Activated CD8-positive, alpha-beta T cell treated with anti-CD3 and anti-CD28 coated beads, Interleukin-2, amount 10 ng/mL, durations not matched to agents 7 days and 5 days (primary cell): ENCODE results near the gene KCNK3. TPM values are rescaled to one million over a fixed set of nuclear protein-coding genes. Genes with fewer than 3 reads are reported as not detected.

Source experiments
- ATAC-seq: fragments of 150-1000 bp; cut with Tn5 transposase; one replicate; pipeline ENCODE4 v1.10.0; 2021; ENCODE audit warnings: moderate library complexity
- CTCF ChIA-PET: fragments of 350-600 bp; sonication (Branson Sonifier 250); formaldehyde crosslinking; loops from one replicate; lab custom pipeline; 2021; ENCODE audit warnings: antibody characterized with exemption; lab: Charles Lee
- POLR2A ChIA-PET: fragments of 350-600 bp; sonication (Branson Sonifier 250); formaldehyde crosslinking; loops from one replicate; lab custom pipeline; 2021; ENCODE audit warnings: antibody characterized with exemption; lab: Charles Lee
- DNase-seq: peaks from one replicate; pipeline ENCODE4 v3.0.0-alpha.2; 2020
- H3K27ac Mint-ChIP-seq: one replicate; pipeline ENCODE4 v1.8.0; 2021; ENCODE audit warnings: mild to moderate bottlenecking, mixed read lengths
- H3K27me3 Mint-ChIP-seq: one replicate; pipeline ENCODE4 v1.8.0; 2021; ENCODE audit warnings: low read depth, mixed read lengths
- H3K36me3 Mint-ChIP-seq: one replicate; pipeline ENCODE4 v1.8.0; 2021; ENCODE audit warnings: low read depth, mixed read lengths
- H3K4me1 Mint-ChIP-seq: one replicate; pipeline ENCODE4 v1.8.0; 2021; ENCODE audit warnings: low read depth, mixed read lengths
- H3K4me3 Mint-ChIP-seq: one replicate; pipeline ENCODE4 v1.8.0; 2021; ENCODE audit warnings: mild to moderate bottlenecking, mixed read lengths
- H3K9me3 Mint-ChIP-seq: one replicate; pipeline ENCODE4 v1.8.0; 2022; ENCODE audit warnings: mixed read lengths; ENCODE audit not compliant: insufficient read depth
- total RNA-seq, 2 experiments: library from RNA; stranded (reverse); gene quantifications; one replicate each; pipeline ENCODE4 v1.2.3, GENCODE V29; 2021

Gene KCNK3
- total RNA-seq, result not detected

DNA sequence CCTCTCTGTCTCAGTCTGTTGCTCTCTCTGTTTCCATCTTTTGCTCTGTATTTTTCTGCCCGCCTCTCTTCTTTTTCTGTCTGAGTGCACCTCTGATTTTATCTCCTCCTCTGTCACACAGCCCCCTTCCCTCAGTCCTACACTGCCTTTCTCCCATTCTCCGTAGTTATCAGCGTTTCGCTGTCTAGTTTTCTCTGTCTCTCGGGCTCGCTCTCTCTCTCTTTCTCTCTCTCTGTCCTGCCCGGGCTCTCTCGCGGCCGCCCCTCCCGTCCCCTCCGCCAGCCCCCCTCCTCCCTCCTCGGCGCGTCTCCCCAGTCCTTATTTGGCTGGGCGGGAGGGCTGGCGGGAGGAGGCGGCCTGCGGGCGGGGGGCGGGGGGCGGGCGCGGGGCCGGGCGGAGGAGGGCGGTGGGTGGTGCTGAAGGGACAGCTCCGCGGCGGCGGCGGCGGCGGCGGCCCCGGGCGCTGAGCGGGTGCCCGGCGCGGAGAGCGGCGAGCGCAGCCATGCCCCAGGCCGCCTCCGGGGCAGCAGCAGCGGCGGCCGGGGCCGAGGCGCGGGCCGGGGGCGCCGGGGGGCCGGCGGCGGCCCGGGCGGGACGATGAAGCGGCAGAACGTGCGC is at the start of gene KCNK3:
TSS of gene KCNK3 (plus strand) at position 444 of the 618 bp plus-strand sequence. CDS start at position 598, 154 bp downstream.
- Mint-ChIP-seq H3K4me1 (no peaks in the 10 kb centered on the region), H3K9me3 (no peaks in the 10 kb centered on the region), H3K36me3 (no peaks in the 10 kb centered on the region), H3K27me3 (peaks cover 47% of the 10 kb centered on the region), H3K4me3 (no peak within 1 kb of the TSS), H3K27ac (no peak within 1 kb of the TSS)
- CTCF ChIA-PET, result no interaction called here
- ATAC-seq, result peak; percentile 92
- POLR2A ChIA-PET, result no interaction called here
- DNase-seq, result peak; percentile 53

DNA sequence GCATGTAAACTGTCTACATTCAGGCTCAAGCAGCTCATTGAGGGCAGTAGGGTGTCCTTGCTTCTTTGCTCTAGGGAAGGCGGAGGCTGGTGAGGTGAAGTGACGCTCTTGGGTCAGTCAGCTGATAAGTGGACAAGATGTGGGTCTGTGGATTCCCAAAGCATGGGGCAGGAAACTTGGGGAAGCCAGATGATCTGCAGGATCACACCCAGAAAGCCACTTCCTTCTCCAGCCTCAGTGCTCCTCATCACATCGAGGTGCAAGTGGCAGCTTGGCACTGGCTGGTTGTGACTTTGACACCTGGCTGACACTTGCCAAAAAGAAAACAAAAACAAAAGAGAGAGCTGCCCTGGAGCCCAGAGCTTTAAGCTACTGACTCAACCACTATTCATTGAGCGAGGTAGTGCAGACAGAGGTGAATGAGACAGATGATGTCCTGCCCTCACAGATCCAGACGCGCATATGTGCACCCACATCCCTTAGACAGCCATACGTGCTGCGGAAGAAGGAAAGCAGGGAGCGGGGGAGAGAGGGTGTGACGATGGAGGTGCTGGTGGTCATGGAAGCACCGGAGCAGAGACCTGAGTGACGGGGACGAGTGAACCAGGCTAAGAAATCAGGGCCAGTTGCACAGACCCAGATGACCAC is 48.2 kb upstream of the KCNK3 start:
- peaks cover 8% of the 10 kb centered on the region for H3K4me1 Mint-ChIP-seq
- no peaks in the 10 kb centered on the region for H3K9me3 Mint-ChIP-seq
- no peak for DNase-seq
- H3K36me3 Mint-ChIP-seq, result no peaks in the 10 kb centered on the region
- peaks cover 33% of the 10 kb centered on the region for H3K27me3 Mint-ChIP-seq
- no peak for ATAC-seq
- ChIA-PET CTCF (no interaction called here), POLR2A (no interaction called here)
- no peak overlapping the region for H3K27ac Mint-ChIP-seq
- H3K4me3 Mint-ChIP-seq, result no peak overlapping the region

DNA sequence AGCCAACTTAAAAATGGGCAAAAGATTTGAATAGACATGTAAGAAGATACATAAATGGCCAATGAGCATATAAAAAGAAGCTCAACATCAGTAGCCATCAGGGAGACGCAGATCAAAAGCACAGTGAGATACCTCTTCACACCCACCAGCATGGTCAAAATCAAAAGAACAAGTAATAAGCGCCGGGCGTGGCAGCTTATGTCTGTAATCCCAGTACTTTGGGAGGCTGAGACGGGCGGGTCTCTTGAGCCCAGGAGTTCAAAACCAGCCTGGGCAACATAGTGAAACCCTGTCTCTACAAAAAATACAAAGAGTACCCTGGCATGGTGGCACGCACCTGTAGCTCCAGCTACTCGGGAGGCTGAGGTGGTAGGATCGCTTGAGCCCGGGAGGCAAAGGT is 46.8 kb upstream of the KCNK3 start:
- H3K36me3 Mint-ChIP-seq, result no peaks in the 10 kb centered on the region
- ChIA-PET POLR2A (no interaction called here), CTCF (interaction anchor here (1.1 kb wide), 1 partner anchor 40 kb away, joined by 3 read pairs; no protein-coding TSS in a partner anchor)
- H3K4me3 Mint-ChIP-seq, result no peak overlapping the region
- no peak for DNase-seq
- no peak for ATAC-seq
- H3K9me3 Mint-ChIP-seq, result no peaks in the 10 kb centered on the region
- peaks cover 33% of the 10 kb centered on the region for H3K27me3 Mint-ChIP-seq
- H3K4me1 Mint-ChIP-seq, result no peaks in the 10 kb centered on the region
- H3K27ac Mint-ChIP-seq, result no peak overlapping the region

DNA sequence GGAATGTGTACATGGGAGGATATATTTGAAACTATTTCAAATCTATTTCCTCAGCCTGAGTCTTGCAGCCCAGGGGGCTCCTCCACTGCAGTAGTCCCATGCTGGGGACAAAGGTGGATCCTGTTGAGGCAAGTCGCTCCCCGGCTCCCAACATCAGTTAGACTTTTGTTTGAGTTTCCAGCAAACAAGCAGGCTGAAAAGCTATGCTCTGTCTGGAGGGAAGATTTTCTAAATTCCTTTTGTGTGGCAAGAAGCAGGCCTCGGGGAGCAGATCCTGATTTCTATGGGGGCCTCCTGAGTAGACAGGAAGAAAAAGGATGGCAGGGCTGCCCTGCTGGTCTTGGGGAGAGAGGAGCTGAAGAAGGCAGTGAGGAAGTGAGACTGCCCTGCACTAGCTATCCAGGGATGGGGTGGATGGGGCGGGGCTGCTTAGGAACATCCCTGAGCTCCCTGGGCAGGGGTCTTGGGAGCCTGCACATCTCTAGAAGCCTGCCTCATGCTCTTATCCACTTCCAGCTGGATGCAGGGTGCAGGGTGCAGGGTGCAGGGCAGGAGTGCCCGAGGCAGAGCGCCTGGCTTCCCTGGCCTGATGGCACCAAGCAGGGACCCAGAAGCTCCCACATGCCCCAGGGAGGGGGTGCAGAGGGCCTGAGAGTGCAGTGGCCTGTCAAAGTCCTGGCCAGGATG is 45.4 kb upstream of the KCNK3 start:
- no peak for DNase-seq
- no peak for ATAC-seq

DNA sequence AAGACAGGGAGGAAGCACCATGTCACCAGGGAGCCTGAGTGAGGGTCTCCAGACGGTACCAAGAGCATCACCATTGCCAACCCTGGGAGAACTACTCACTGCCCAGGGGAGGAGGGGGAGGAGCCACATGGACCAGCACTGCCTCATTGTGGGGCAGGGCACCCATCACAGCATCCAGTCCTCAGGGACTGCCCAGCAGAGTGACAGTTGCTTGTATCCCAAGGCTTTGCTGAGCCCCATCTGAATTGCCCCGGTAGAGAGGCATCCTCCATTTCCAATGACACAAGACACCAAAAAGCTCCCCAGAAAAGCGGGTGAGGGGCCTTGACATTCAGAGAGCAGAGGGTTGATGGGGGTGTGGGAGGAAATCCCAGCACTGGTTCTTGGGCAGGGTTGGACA is 44.5 kb upstream of the KCNK3 start:
- Mint-ChIP-seq H3K4me1 (no peaks in the 10 kb centered on the region), H3K27me3 (peaks cover 30% of the 10 kb centered on the region), H3K4me3 (no peak overlapping the region), H3K36me3 (no peaks in the 10 kb centered on the region), H3K9me3 (no peaks in the 10 kb centered on the region), H3K27ac (no peak overlapping the region)
- CTCF ChIA-PET, result no interaction called here
- POLR2A ChIA-PET, result no interaction called here
- DNase-seq (no peak), ATAC-seq (no peak)

More for the DNA sequence above, 45.4 kb upstream of the KCNK3 start:
- Mint-ChIP-seq H3K27ac (no peak overlapping the region), H3K36me3 (no peaks in the 10 kb centered on the region), H3K4me1 (no peaks in the 10 kb centered on the region), H3K9me3 (no peaks in the 10 kb centered on the region), H3K4me3 (no peak overlapping the region), H3K27me3 (peaks cover 33% of the 10 kb centered on the region)
- POLR2A ChIA-PET, result no interaction called here
- CTCF ChIA-PET, result no interaction called here

DNA sequence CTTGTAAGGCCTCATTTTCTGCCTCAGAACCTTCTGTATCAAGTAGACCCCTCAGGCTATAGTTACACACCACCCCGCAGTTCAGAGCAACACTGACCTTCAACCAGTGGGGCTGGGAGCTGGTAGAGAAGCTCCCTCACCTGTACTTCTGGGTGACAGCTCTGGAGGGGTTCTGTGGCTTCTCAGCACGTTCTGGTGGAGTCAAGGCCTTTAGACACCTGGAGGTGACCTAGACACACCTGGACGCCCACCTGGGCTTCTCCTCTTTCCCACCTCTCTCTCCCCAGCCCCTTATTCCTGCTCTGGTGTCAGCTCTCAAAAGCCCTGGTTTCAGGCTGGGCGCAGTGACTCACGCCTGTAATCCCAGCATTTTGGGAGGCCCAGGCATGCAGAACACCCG is 44.0 kb upstream of the KCNK3 start:
- ChIA-PET POLR2A (no interaction called here), CTCF (no interaction called here)
- Mint-ChIP-seq H3K4me1 (no peaks in the 10 kb centered on the region), H3K36me3 (no peaks in the 10 kb centered on the region), H3K4me3 (no peak overlapping the region), H3K27ac (no peak overlapping the region), H3K27me3 (peaks cover 30% of the 10 kb centered on the region), H3K9me3 (no peaks in the 10 kb centered on the region)
- no peak for DNase-seq
- ATAC-seq, result no peak

DNA sequence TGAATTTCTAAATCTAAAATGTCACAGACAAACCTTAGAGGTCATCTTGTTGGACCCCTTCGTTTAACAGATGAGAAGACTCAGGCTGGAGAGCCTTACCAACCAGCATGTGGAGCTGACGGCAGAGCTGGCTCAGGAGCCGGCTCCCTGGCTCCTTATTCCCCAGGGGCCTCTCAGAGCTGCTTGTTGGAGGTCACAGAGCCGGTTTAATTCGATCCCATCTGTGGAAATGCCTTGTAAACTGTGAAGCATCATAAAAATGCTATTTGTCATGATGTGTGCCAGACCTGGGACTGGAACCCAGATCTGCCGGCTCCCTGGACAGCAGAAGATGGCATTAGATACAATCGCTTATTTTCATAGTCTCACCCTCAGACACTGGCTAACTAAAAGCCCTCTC is 43.2 kb upstream of the KCNK3 start:
- Mint-ChIP-seq H3K27ac (no peak overlapping the region), H3K4me1 (no peaks in the 10 kb centered on the region), H3K4me3 (no peak overlapping the region), H3K27me3 (peaks cover 26% of the 10 kb centered on the region), H3K9me3 (no peaks in the 10 kb centered on the region), H3K36me3 (no peaks in the 10 kb centered on the region)
- DNase-seq (no peak), ATAC-seq (no peak)
- POLR2A ChIA-PET, result no interaction called here
- CTCF ChIA-PET, result no interaction called here

DNA sequence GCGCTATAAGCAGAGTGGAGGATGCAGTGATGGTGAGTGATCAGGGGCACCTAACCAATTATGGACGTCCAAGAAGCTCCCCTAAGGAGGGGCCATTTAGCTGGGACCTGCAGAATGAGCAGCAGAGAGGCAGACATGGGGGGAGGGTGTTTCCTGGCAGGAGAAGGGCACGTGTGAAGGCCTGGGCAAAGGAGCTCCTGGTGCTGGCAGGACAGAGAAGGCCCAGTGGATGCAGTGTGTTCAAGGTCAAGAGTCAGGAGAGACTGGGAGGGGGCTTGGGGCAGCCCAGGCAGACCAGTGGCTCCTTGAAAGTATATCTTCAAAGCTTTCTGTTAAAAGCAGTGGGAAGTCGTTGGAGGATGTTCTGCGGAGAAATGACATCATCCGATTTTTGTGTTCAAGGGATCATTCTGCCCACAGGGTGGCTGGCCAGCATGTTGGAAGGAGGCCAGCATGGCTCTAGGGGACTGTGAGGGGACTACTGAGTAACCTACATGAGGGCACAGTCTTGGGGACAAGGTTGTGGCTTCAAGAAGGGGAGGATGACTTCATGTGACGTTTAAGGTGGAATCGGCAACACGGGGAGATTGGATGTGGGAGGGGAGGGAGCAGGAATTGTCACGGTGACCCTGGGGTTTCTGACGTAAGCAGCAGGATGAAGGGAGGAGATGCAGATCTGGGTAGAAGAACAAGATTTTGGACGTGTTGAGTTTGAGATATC is 42.4 kb upstream of the KCNK3 start:
- no peak overlapping the region for H3K27ac Mint-ChIP-seq
- no peak overlapping the region for H3K4me3 Mint-ChIP-seq
- H3K27me3 Mint-ChIP-seq, result peaks cover 20% of the 10 kb centered on the region
- no peak for DNase-seq
- H3K36me3 Mint-ChIP-seq, result no peaks in the 10 kb centered on the region
- no peak for ATAC-seq
- ChIA-PET POLR2A (no interaction called here), CTCF (no interaction called here)
- no peaks in the 10 kb centered on the region for H3K4me1 Mint-ChIP-seq
- H3K9me3 Mint-ChIP-seq, result no peaks in the 10 kb centered on the region

DNA sequence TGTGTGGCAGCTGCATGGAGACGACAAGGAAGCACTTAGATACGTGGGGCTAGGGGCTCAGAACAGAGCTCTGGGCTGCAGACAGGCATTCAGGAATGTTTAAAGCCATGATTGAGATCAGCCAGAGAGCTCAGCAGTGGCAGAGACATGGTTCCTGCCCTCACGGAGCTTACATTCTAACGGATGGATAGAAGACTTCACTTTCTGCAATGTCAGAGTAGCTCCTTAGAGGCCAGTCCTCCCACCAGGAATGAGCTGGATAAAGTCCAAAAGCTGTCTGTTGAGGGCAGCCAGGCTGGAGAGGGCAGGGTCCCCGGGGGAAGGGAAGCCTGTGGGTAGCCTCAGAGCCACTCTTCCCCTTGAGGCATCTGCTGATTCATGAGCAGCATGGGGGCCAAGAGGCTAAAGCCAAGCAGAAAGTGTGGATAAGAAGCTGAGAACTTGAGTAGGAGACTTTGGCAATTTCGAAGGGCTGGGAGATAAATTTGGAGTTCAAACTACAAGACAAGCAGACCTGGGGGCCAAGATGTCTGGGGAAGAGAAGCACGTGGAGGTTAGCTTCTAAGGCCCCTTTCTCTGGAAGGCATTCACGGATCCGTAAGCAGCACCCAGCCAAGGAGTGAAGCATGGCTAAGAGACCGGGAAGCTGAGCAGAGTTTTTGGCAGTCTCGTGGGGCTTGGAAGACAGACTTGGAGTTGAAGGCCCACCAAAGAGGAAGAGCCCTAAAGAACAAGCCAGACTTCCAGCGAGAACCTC is 41.6 kb upstream of the KCNK3 start:
- Mint-ChIP-seq H3K36me3 (no peaks in the 10 kb centered on the region), H3K4me3 (no peak overlapping the region), H3K27me3 (peaks cover 15% of the 10 kb centered on the region), H3K27ac (no peak overlapping the region), H3K9me3 (no peaks in the 10 kb centered on the region), H3K4me1 (no peaks in the 10 kb centered on the region)
- no peak for DNase-seq
- ChIA-PET POLR2A (no interaction called here), CTCF (no interaction called here)
- ATAC-seq, result no peak

DNA sequence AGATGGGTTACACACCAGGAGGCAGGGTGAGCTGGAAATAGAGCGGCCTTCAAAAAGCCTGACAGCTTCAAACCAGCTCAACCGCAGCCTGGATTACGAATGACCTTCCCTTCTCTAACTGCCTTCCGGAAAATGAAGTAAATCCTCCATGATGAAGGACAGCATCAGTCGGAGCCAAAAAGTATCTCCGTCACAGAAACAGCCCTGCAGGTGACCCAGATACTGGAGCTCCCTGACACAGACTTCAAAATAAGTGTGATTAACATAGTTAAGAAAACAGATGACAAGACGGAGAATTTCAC is 41.1 kb upstream of the KCNK3 start:
- H3K4me3 Mint-ChIP-seq, result no peak overlapping the region
- ChIA-PET POLR2A (no interaction called here), CTCF (no interaction called here)
- ATAC-seq, result no peak
- no peaks in the 10 kb centered on the region for H3K9me3 Mint-ChIP-seq
- H3K4me1 Mint-ChIP-seq, result no peaks in the 10 kb centered on the region
- H3K27ac Mint-ChIP-seq, result no peak overlapping the region
- DNase-seq, result no peak
- H3K27me3 Mint-ChIP-seq, result peaks cover 9% of the 10 kb centered on the region
- no peaks in the 10 kb centered on the region for H3K36me3 Mint-ChIP-seq

DNA sequence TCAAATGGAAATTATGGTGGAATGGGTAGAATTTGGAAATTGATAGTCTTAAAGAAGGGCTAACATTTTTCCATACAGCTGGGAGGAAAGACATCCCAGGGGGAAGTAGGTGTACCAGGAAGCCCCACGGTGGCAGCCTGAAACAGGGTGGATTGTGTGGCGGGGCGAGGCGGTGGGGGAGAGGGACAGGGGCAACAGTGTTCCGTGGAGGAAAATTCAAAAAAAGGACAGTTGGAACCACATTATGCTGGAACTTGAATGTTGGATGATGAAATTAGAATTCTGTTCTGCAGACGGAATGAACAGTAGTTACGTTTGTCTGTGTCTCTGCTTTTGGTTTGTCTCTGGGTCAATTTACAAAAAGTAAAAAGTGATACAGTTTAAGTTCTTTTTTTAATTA is 40.7 kb upstream of the KCNK3 start:
- POLR2A ChIA-PET, result no interaction called here

More for the DNA sequence above, 40.7 kb upstream of the KCNK3 start:
- H3K4me3 Mint-ChIP-seq, result no peak overlapping the region
- H3K36me3 Mint-ChIP-seq, result no peaks in the 10 kb centered on the region
- ATAC-seq (no peak), DNase-seq (no peak)
- H3K27ac Mint-ChIP-seq, result no peak overlapping the region
- H3K9me3 Mint-ChIP-seq, result no peaks in the 10 kb centered on the region
- no peaks in the 10 kb centered on the region for H3K4me1 Mint-ChIP-seq
- CTCF ChIA-PET, result no interaction called here
- peaks cover 7% of the 10 kb centered on the region for H3K27me3 Mint-ChIP-seq
